HFFc6 (cell line): Measurements from ENCODE around the gene SH2D7. TPM values are rescaled to one million over a fixed set of nuclear protein-coding genes. Genes with fewer than 3 reads are reported as not detected.
A peak's percentile ranks its signal among the peaks of the same experiment; 100 is the strongest.

Experiments
- DNase-seq: peaks from one replicate; pipeline ENCODE4 v3.0.0-alpha.2; 2018
- H3K27ac Mint-ChIP-seq: 2 replicates; pipeline ENCODE4 v1.8.0; 2020; ENCODE audit warnings: mild to moderate bottlenecking, mixed read lengths
- H3K27me3 Mint-ChIP-seq: 2 replicates; pipeline ENCODE4 v1.8.0; 2021; ENCODE audit warnings: mild to moderate bottlenecking, moderate library complexity, mixed read lengths; ENCODE audit not compliant: insufficient read depth
- H3K36me3 Mint-ChIP-seq: 2 replicates; pipeline ENCODE4 v1.8.0; 2021; ENCODE audit warnings: low read depth, mixed read lengths
- H3K4me1 Mint-ChIP-seq: 2 replicates; pipeline ENCODE4 v1.8.0; 2020; ENCODE audit warnings: low read depth, mixed read lengths
- H3K4me3 Mint-ChIP-seq: 2 replicates; pipeline ENCODE4 v1.8.0; 2020; ENCODE audit warnings: mild to moderate bottlenecking, moderate library complexity, mixed read lengths
- H3K9me3 Mint-ChIP-seq: 2 replicates; pipeline ENCODE4 v1.8.0; 2020; ENCODE audit warnings: mild to moderate bottlenecking, mixed read lengths
- total RNA-seq, 6 experiments: library from RNA; stranded (reverse); fragmentation: NEBNext Ultra II Directional; extraction: Animal tissue kit (Norgen Biotek cat#: 25700); gene quantifications; 2 replicates in 1 of 6; 3 replicates in 5 of 6; pipeline ENCODE4 v1.2.3, GENCODE V29; 2021
- TF ChIP-seq, protein P1 (sequence below): fragments of 200-600 bp; sonication (generic); IDR thresholded peaks from 2 replicates; pipeline ENCODE4 v1.5.0; 2021; ENCODE audit warnings: antibody characterized with exemption, mild to moderate bottlenecking

The SH2D7 gene
- total RNA-seq, 6 experiments from 2014 or later: not detected

DNA sequence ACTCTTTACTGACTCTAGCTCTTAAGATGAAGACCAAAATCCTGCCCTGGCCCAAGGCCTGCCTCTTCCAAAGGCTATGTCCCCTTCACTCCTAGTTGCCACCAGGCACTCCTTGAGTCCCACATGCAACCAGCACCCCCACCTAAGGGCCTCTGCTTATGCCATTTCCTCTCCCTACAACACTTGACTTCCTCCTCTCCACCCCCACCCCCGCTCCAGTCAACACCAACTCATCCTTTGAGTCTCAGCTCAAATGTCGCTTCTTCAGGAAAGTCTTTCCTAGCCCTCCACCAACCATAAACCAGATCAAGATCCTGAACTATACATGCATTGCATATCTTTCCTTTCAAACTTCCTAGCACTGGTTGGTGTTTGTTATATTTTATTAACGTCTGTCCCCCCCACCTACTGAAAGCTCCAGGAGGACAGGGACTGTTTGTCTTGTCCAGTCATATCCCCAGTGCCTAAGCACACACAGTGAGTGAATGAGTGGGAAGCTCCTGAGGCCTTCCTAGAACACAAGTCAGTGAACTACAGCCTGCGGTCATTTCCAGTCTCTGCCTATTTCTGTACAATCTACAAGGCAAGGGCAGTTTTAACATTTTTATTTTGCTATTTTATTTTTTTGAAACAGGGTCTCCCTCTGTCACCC, 22.2 kb upstream of the SH2D7 start:
- no peak overlapping the region for H3K27ac Mint-ChIP-seq
- H3K27me3 Mint-ChIP-seq: no peaks in the 10 kb centered on the region; the same call in 1 of the 2 replicates
- peaks cover 39% of the 10 kb centered on the region for H3K4me1 Mint-ChIP-seq
- no peaks in the 10 kb centered on the region for H3K9me3 Mint-ChIP-seq
- TF ChIP-seq, protein P1, sequence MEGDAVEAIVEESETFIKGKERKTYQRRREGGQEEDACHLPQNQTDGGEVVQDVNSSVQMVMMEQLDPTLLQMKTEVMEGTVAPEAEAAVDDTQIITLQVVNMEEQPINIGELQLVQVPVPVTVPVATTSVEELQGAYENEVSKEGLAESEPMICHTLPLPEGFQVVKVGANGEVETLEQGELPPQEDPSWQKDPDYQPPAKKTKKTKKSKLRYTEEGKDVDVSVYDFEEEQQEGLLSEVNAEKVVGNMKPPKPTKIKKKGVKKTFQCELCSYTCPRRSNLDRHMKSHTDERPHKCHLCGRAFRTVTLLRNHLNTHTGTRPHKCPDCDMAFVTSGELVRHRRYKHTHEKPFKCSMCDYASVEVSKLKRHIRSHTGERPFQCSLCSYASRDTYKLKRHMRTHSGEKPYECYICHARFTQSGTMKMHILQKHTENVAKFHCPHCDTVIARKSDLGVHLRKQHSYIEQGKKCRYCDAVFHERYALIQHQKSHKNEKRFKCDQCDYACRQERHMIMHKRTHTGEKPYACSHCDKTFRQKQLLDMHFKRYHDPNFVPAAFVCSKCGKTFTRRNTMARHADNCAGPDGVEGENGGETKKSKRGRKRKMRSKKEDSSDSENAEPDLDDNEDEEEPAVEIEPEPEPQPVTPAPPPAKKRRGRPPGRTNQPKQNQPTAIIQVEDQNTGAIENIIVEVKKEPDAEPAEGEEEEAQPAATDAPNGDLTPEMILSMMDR: no peak
- H3K4me3 Mint-ChIP-seq: peak overlapping the region; percentile 53
- H3K36me3 Mint-ChIP-seq: peaks cover 12% of the 10 kb centered on the region; the same call in 1 of the 2 replicates
- DNase-seq: no peak

DNA sequence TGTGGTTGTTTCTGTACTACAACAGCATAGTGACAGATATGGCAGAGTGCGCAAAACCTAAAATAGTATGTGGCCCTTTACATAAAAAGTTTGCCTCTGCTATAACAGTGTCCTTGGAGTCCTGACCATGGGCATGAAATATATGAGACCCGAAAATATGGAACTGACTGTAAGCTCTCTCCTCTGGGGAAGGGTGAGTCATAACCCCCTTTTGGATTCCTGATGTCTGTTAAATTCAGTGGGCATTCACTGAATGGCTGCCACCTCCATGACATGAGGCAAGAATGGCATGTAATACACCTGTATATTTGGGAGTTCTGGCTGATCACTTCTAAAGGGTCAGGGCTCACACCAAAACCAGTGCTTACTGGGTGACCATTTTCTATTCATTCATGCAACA, 21.0 kb upstream of the SH2D7 start:
- peaks cover 51% of the 10 kb centered on the region for H3K4me1 Mint-ChIP-seq
- TF ChIP-seq, protein P1: no peak
- H3K27me3 Mint-ChIP-seq: no peaks in the 10 kb centered on the region; the same call in 1 of the 2 replicates
- H3K36me3 Mint-ChIP-seq: peaks cover 12% of the 10 kb centered on the region; the same call in 1 of the 2 replicates
- peak overlapping the region; percentile 78; the same call in 1 of the 2 replicates for H3K4me3 Mint-ChIP-seq
- DNase-seq: no peak
- no peaks in the 10 kb centered on the region for H3K9me3 Mint-ChIP-seq
- H3K27ac Mint-ChIP-seq: peak overlapping the region; percentile 97

DNA sequence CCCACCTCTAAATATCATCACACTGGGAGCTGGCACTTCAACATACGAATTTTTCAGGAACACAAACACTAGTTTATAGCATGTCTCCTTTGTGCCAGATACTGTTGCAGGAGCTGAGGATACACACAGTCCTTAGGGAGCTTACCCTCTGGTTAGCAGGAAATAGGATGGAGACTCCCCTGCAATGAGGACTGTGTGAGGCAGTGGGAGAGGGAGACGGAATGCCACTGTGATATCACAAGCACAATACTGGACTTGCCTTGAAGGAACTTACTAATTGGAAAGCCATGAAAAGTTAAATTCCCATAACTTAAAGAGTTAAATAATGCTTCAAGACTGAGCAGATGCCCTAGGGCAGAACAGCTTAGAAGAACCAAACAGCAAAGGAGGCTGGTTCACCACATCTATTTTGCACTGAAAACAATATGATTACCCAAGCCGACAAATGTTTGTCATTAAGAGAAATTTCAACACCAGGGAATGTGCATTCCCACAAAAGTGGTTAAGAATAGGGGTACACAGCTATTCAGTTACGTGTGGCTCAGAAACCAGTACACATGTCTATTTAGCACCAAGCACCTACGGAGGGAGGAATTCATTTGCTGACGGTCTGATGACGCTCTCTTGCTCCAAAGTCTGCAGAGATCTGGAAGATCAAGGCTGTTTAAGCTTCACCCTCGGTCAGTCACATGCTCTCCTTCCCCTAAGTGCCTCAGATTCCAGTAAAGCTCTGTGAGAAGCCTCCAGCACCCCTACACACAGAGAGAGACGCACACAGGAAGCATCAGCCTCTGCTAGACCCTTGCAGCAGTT, 20.1 kb upstream of the SH2D7 start:
- peaks cover 12% of the 10 kb centered on the region; the same call in 1 of the 2 replicates for H3K36me3 Mint-ChIP-seq
- no peaks in the 10 kb centered on the region for H3K9me3 Mint-ChIP-seq
- TF ChIP-seq, protein P1: no peak
- H3K27ac Mint-ChIP-seq: peak overlapping the region; percentile 97
- peak; percentile 82 for DNase-seq
- H3K4me1 Mint-ChIP-seq: peaks cover 51% of the 10 kb centered on the region
- H3K4me3 Mint-ChIP-seq: peak overlapping the region; percentile 78
- no peaks in the 10 kb centered on the region; the same call in 1 of the 2 replicates for H3K27me3 Mint-ChIP-seq

DNA sequence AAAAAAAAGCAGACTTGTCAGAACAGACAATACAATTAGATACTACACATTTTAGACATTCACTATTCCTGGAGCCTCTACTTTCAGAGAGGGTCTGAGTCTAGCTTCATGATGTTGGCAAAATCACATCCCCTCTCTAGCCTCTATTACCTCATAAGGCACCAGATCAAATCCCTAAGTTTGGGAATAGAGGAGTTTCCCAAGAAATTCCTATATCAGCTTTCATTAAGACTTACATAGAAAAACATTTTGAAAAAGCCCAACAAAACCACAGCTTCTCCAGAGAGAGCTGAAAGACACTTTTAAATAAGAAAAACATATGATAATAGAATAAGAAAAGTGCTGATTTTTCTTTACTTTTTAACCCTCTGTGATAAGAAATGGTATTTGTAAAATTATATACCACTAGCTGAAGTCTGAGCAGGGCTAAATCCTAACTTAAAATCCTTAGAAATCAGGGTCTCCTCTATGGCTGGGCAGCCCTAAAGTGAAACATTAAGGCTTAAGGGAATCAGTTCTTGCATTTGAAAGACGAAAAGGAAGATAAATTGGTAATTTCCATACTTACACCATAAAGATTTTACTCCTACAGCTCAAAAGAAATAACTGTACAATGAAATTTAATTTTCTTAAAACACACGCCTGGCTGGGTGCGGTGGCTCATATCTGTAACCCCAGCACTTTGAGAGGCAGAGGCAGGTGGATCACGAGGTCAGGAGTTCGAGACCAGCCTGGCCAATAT, 19.1 kb upstream of the SH2D7 start:
- TF ChIP-seq, protein P1: no peak
- Mint-ChIP-seq H3K27me3 (no peaks in the 10 kb centered on the region; the same call in 1 of the 2 replicates), H3K36me3 (peaks cover 12% of the 10 kb centered on the region; the same call in 1 of the 2 replicates), H3K4me3 (peak overlapping the region; percentile 78), H3K9me3 (no peaks in the 10 kb centered on the region), H3K4me1 (peaks cover 57% of the 10 kb centered on the region), H3K27ac (peak overlapping the region; percentile 97)
- DNase-seq: no peak

DNA sequence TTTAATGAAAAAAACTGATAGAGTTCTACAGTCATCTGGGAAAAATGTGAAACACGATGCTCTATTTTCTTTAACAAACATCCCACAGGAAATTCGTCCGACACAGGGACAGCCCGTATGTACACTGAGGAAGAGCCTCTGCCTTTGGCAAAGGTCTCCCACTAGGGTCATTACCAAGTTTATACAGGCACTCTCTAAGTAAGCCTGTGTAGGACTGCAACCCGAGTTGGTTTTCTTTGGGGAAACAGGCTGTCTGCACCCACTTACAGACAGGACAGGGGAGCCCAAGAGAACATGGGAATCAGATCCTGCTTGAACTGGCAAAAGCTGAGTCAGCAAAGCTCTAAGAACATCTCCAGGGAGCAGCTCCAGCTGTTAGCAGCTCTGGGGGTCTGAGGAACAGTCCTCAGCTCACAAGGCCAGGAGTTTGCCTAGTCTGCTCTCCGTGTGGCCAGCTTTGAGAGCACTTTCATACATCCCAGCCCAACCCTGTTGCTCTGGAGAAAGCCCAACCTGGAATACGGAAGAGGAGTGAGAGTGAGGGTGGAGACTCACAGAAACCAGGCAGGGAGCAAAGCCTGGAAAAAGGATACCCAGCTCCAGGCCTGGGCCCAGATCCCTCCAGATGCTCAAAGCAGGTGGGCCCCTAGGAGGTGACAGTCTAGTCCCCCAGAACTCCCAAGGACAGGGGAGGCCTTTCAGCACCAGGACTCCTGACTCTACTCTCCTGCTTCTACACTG, 16.7 kb upstream of the SH2D7 start:
- Mint-ChIP-seq H3K36me3 (peaks cover 12% of the 10 kb centered on the region; the same call in 1 of the 2 replicates), H3K4me1 (peaks cover 57% of the 10 kb centered on the region), H3K27me3 (no peaks in the 10 kb centered on the region; the same call in 1 of the 2 replicates), H3K4me3 (peak overlapping the region; percentile 100), H3K27ac (peak overlapping the region; percentile 99), H3K9me3 (no peaks in the 10 kb centered on the region)
- peak; percentile 88 for DNase-seq
- TF ChIP-seq, protein P1: no peak
